Cardiac muscle cell (in vitro differentiated cells and primary cell): Measurements from ENCODE around the gene TSPAN9. TPM values are rescaled to one million over a fixed set of nuclear protein-coding genes. Genes with fewer than 3 reads are reported as not detected.

ENCODE experiments used
- DNase-seq, 2 donors: peaks; one replicate each; pipeline versions ENCODE4 v3.0.0 to v3.0.0-alpha.2; 2010 to 2017; ENCODE audit warnings: low read depth in 1 of 2, low spot score in 1 of 2
- H3K27ac ChIP-seq: fragments of 200-600 bp; sonication (generic); 2 replicates; pipeline ENCODE4 v1.5.1; 2016
- H3K27me3 ChIP-seq: fragments of 200-600 bp; sonication (generic); 2 replicates; pipeline ENCODE4 v1.6.0; 2016; ENCODE audit warnings: control low read depth
- H3K36me3 ChIP-seq: fragments of 200-600 bp; sonication (generic); 2 replicates; pipeline ENCODE4 v1.5.1; 2016; ENCODE audit warnings: control low read depth
- H3K4me1 ChIP-seq: fragments of 200-600 bp; sonication (generic); 2 replicates; pipeline ENCODE4 v1.8.1; 2017; ENCODE audit warnings: low read depth, mild to moderate bottlenecking, mixed run types
- H3K4me3 ChIP-seq: fragments of 200-600 bp; sonication (generic); 2 replicates; pipeline ENCODE4 v1.5.1; 2016; ENCODE audit warnings: mild to moderate bottlenecking
- H3K9me3 ChIP-seq: fragments of 200-600 bp; sonication (generic); 2 replicates; pipeline ENCODE4 v1.5.1; 2017; ENCODE audit warnings: low read depth, mild to moderate bottlenecking, control low read depth
- CTCF ChIP-seq: IDR thresholded peaks from 2 replicates; pipeline ENCODE4 v1.5.1; 2012; ENCODE audit warnings: low read depth, mild to moderate bottlenecking, low read length
- polyA plus RNA-seq: library from polyadenylated mRNA; unstranded; fragments of >200 nt; fragmentation: Nextera tagmentation; extraction: Ambion mirVana; gene quantifications from 2 replicates; pipeline ENCODE4 v1.2.1, GENCODE V29; 2016
- total RNA-seq: library from RNA; depleted of rRNA; stranded (reverse); fragments of >200 nt; gene quantifications from 2 replicates; pipeline ENCODE4 v1.2.3, GENCODE V29; 2016

TSPAN9 gene
- total and polyA plus RNA-seq, 2 experiments from 2014 or later, result 13.3 to 199 TPM

- Histone ChIP-seq H3K9me3 (no peaks in the 10 kb centered on the region), H3K4me1 (no peaks in the 10 kb centered on the region), H3K4me3 (no peak overlapping the region), H3K36me3 (no peaks in the 10 kb centered on the region), H3K27me3 (no peaks in the 10 kb centered on the region), H3K27ac (no peak overlapping the region)
- no peak for DNase-seq
- TF ChIP-seq CTCF, result no peak
Measured at GRCh38 chr12:3291939-3292338, 214.8 kb downstream of the TSPAN9 start.

- TF ChIP-seq CTCF, result no peak
- H3K9me3 ChIP-seq, result no peaks in the 10 kb centered on the region
- no peak overlapping the region for H3K27ac ChIP-seq
- H3K4me1 ChIP-seq, result no peaks in the 10 kb centered on the region
- DNase-seq, result no peak
- H3K27me3 ChIP-seq, result no peaks in the 10 kb centered on the region
- H3K4me3 ChIP-seq, result no peak overlapping the region
- H3K36me3 ChIP-seq, result no peaks in the 10 kb centered on the region
Measured at GRCh38 chr12:3292677-3293412, 215.7 kb downstream of the TSPAN9 start.

GRCh38 chr12:3293446-3294161 is 216.4 kb downstream of the TSPAN9 start:
- peak in 1 of 2 donors; percentile 63 for DNase-seq
- no peaks in the 10 kb centered on the region for H3K4me1 ChIP-seq
- H3K36me3 ChIP-seq, result no peaks in the 10 kb centered on the region
- no peak overlapping the region for H3K4me3 ChIP-seq
- H3K9me3 ChIP-seq, result no peaks in the 10 kb centered on the region
- TF ChIP-seq CTCF, result peak; percentile 12
- H3K27ac ChIP-seq, result no peak overlapping the region
- H3K27me3 ChIP-seq, result no peaks in the 10 kb centered on the region

DNA sequence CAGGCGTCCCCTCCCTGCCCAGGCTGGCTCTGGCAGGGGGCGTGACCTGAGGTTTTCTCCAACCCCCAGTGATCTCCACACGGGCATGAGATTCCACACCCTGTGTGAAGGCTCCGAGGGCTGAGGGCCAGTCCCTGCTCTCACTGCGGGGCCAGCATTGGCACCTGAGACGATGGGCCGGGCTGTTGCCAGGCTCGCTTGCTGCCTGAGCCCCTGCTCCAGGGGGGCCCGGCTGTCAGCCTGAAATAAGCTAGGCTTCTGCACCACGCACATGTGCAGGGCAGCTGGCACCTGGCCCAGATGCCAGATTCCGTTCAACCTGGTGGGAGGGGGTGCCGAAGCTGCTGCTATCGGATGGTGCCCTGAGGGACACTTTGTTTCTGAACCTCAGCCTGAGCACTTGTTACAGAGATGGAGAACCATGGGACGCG is 217.3 kb downstream of the TSPAN9 start:
- H3K4me1 ChIP-seq, result no peaks in the 10 kb centered on the region
- H3K9me3 ChIP-seq, result no peaks in the 10 kb centered on the region
- DNase-seq, result no peak
- peaks cover 5% of the 10 kb centered on the region for H3K27me3 ChIP-seq
- TF ChIP-seq CTCF, result no peak
- no peak overlapping the region for H3K27ac ChIP-seq
- H3K36me3 ChIP-seq, result no peaks in the 10 kb centered on the region
- no peak overlapping the region for H3K4me3 ChIP-seq

DNA sequence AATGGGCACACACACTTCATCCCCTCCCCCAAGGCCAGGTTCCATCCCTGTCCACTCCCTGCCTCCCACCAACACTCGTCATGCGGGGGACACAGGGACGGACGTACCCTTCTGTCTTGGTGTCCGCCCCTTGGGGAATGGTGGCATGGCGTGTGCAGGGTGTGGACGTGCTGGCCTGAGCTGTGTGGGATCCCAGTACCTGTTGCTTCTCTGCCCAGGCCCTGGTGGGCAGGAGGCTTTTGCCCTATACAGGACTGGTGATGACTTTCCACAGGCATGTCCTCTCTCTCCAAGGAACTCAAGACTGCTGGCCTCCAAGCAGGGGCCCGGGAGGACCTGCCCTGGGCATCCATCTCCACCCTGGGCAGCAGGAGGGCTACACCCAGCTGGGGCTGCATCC is 218.0 kb downstream of the TSPAN9 start:
- no peak for DNase-seq
- H3K27ac ChIP-seq, result no peak overlapping the region
- H3K36me3 ChIP-seq, result no peaks in the 10 kb centered on the region
- H3K27me3 ChIP-seq, result peaks cover 5% of the 10 kb centered on the region
- no peaks in the 10 kb centered on the region for H3K9me3 ChIP-seq
- peaks cover 3% of the 10 kb centered on the region for H3K4me1 ChIP-seq
- TF ChIP-seq CTCF, result no peak
- no peak overlapping the region for H3K4me3 ChIP-seq
